ENCODE measurements around the gene BEX3. TPM values are rescaled to one million over a fixed set of nuclear protein-coding genes. Genes with fewer than 3 reads are reported as not detected.

Gene BEX3
- 115 and 215 TPM in 2 replicates for total RNA-seq

DNA sequence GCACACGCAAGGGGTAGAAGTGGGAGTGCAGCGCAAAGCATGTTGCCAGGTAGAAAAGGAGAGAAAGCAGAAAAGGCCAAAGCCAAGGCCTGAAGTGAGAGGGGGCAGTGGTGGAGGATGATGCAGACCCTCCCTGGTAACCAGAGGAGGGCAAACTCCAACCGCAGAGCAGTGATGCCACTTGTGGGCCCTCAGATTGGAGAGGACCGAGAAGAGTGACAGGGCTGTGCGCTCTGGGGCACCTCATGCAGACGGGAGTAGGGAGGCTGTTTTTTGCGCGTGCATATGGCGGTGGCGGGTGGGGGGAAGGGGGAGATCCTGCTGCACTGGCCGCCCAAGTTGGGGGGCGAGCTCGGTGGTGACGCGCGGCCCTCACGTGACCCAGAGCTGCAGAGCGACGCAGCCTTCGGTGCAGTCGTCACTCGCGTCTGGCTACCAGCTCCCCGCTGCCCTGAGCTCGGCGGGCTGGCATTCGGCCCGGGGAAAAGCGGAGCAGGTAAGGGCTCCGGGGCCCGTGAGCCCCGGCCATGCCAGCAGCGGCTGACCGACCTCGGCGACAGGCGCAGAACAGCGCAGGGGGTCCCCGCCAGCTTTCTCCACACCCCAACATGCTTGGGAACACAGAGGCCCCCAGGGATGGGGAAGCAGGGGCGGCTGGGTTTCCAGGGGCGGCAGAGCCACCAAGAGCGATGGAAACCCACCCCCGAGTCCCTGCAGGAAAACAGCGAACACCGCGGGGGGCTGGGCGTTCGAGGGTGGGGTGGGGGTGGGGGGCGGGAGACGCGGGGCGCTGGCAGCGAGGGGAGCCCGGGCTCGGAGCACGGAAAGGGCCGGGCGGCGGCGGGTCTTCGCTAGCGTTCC is at the start of gene BEX3:
Gene BEX3, plus strand, starts transcription at position 421 of the 861 bp plus-strand sequence. CDS start 984 bp downstream, outside the sequence.

DNA sequence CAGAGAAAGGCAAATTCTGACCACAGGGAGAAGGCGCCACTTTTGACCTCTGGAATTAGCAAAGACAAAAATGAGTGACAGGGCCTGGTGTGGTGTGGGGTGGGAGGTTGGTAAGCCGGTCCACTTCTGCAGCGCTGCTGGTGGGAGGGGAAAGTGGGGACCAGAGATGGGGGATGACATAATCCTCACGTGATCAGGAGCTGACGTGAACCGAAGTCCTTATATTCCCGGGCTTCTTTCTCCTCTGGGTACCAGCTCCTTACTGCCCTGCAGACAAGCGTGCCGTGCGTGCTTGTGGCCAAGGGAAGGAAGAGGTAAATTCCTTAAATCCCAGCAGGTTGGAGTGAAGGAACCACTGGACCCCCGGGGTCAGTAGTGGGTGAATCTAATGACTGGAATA is 46.3 kb upstream of the BEX3 start, which contains the start of gene TCEAL7:
Gene TCEAL7, plus strand, starts transcription at position 249 of the 400 bp plus-strand sequence. CDS start 1,165 bp downstream, outside the sequence.

DNA sequence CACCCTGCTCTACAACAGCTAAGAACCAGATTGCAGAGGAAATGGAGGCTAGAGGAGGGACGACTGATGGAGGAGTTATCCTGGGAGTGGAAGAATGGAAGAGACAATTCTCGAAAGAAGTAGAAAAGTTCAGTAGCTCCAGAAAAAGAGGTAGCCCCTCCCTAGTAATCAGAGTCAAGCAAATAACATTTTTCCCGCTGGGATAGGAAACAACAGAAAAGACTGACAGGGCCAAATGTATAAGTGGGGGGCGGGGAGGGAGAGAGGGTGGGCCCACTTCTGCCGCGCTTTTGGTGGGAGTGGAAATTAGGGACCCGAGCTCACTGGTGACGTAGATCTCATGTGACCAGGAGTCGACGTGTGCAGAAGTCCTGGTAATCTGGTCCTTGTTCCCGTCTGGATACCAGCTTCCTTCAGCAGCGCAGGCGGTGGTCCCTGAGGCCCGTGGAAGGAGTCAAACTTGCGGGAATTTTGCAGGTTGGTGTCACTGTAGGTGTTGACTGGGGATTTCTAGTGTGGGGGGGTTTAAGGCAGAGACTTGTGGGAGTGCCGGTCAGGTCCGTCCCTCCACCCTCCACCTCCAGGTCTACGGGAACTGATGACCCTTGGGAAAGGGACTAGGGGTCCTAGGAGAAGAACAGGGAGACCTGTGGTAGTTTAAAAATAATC is 20.1 kb upstream of the BEX3 start, which contains the start of gene TCEAL9:
Gene TCEAL9, plus strand, starts transcription at position 377 of the 669 bp plus-strand sequence. CDS start 1,179 bp downstream, outside the sequence.

Small RNAs within 50 kb of the gene (small RNA-seq; reads per million reads assigned to genes)
- not detected for gene Z92846.1 (ENCODE audit: low replicate concordance)

Other genes starting within 250 kb of the BEX3 start
- gene BEX4, start 161.4 kb upstream of the BEX3 start, total RNA-seq, result 3.6 and 16.6 TPM in 2 replicates
- gene TCEAL8, start 121.4 kb upstream of the BEX3 start, total RNA-seq, result 69.9 and 80.1 TPM in 2 replicates
- not detected in 2 replicates for gene TCEAL5, start 99.8 kb upstream of the BEX3 start, total RNA-seq
- 2.6 TPM in 1 of 2 replicates, not detected in the other for gene BEX2, start 65.5 kb upstream of the BEX3 start, total RNA-seq
- 0.44 and 11.7 TPM in 2 replicates for gene TCEAL7, start 46.3 kb upstream of the BEX3 start, total RNA-seq
- gene TCEAL9, start 20.0 kb upstream of the BEX3 start, total RNA-seq, result 59.6 and 132 TPM in 2 replicates
- under 0.01 TPM in 1 of 2 replicates, not detected in the other for gene RAB40A, start 143.0 kb downstream of the BEX3 start, total RNA-seq
- 12.5 and 31.7 TPM in 2 replicates for gene TCEAL4, start 209.0 kb downstream of the BEX3 start, total RNA-seq
- gene TCEAL3, start 231.4 kb downstream of the BEX3 start, total RNA-seq, result 4.6 and 12.9 TPM in 2 replicates